ENCODE results near the gene VSIG10L. TPM values are rescaled to one million over a fixed set of nuclear protein-coding genes. Genes with fewer than 3 reads are reported as not detected.

The VSIG10L gene
- polyA plus RNA-seq, 2 of the 4 experiments (the other 2 are of a cell fraction) = 6.7 to 9.2 TPM

GRCh38 chr19:51301266-51301665, 40.7 kb downstream of the VSIG10L start:
- WGBS (ENCODE audit: missing lambda C conversion rate) = 2% methylated on average over 7 of the region's 7 CpGs
- DNase-seq (ENCODE audit: low read depth in 1 of 2, low spot score in 1 of 2) = no peak
- Histone ChIP-seq H3K4me3 (no peak overlapping the region), H3K27ac (no peak overlapping the region), H3K9me3 (peaks cover 10% of the 10 kb centered on the region; the same call in 2 of the 3 replicates), H3K4me2 (no peak overlapping the region), H3K4me1 (no peaks in the 10 kb centered on the region)
- CTCF ChIA-PET = interaction anchor here (1.3 kb wide), 1 partner anchor 9 kb away, joined by 3 read pairs; no protein-coding TSS in a partner anchor
- POLR2A ChIA-PET = no interaction called here
- FAIRE-seq = no peak
- no peak for TF ChIP-seq EP300 (IDR thresholded peaks at IDR 0.05)
- TF ChIP-seq PHF8 (IDR thresholded peaks at IDR 0.05; ENCODE audit: borderline replicate concordance, low read depth) = no peak
- TF ChIP-seq HEYL (CRISPR knock-in tag; IDR thresholded peaks at IDR 0.05) = no peak
- no peak for TF ChIP-seq NPAS2 (CRISPR knock-in tag; IDR thresholded peaks at IDR 0.05; ENCODE audit: borderline replicate concordance)
- TF ChIP-seq MAZ (IDR thresholded peaks at IDR 0.05; ENCODE audit: borderline replicate concordance, low read depth, low read length) = no peak
- no peak for TF ChIP-seq CEBPB (IDR thresholded peaks at IDR 0.05)
- TF ChIP-seq EHMT2 (IDR thresholded peaks at IDR 0.05; ENCODE audit: low read depth) = no peak
- no peak for TF ChIP-seq TFCP2L1 (CRISPR knock-in tag; IDR thresholded peaks at IDR 0.05)
- TF ChIP-seq BHLHE40 (IDR thresholded peaks at IDR 0.05; ENCODE audit: low read depth, low read length) = no peak
- TF ChIP-seq E2F6 (IDR thresholded peaks at IDR 0.05; ENCODE audit: borderline replicate concordance, low read depth) = no peak
- TF ChIP-seq RAD21 (conservative IDR thresholded peaks at IDR 0.05 in 1 of 2, IDR thresholded peaks at IDR 0.05 in 1 of 2) = no peak
- TF ChIP-seq HDAC2 (IDR thresholded peaks at IDR 0.05) = no peak
- ATAC-seq = no peak

GRCh38 chr19:51297406-51297805, 44.5 kb downstream of the VSIG10L start:
- FAIRE-seq = no peak
- Histone ChIP-seq H3K4me1 (no peaks in the 10 kb centered on the region), H3K4me3 (no peak overlapping the region), H3K4me2 (no peak overlapping the region), H3K9me3 (peaks cover 2% of the 10 kb centered on the region; the same call in 1 of the 3 replicates), H3K27ac (no peak overlapping the region)
- DNase-seq (ENCODE audit: low read depth in 1 of 2, low spot score in 1 of 2) = no peak
- WGBS (ENCODE audit: missing lambda C conversion rate) = 51% methylated on average over 5 of the region's 5 CpGs
- ChIA-PET POLR2A (no interaction called here), CTCF (interaction anchor here (1.1 to 2.4 kb wide), 2 partner anchors 12 to 124 kb away, joined by 3 to 8 read pairs; no protein-coding TSS in a partner anchor)
- ATAC-seq = no peak
- no peak for TF ChIP-seq USF2 (IDR thresholded peaks at IDR 0.05)
- no peak for TF ChIP-seq ELK1 (IDR thresholded peaks at IDR 0.05; ENCODE audit: low read depth, low read length)
- TF ChIP-seq ZNF302 (CRISPR knock-in tag; IDR thresholded peaks at IDR 0.05) = no peak
- TF ChIP-seq MAFK (IDR thresholded peaks at IDR 0.05; ENCODE audit: partially characterized antibody) = no peak
- TF ChIP-seq HEYL (CRISPR knock-in tag; IDR thresholded peaks at IDR 0.05) = no peak
- no peak for TF ChIP-seq HOXA7 (CRISPR knock-in tag; IDR thresholded peaks at IDR 0.05)
- no peak for TF ChIP-seq RFX5 (IDR thresholded peaks at IDR 0.05)
- no peak for TF ChIP-seq RNF2 (IDR thresholded peaks at IDR 0.05; ENCODE audit: borderline replicate concordance, low read depth)
- TF ChIP-seq FOSB (CRISPR knock-in tag; IDR thresholded peaks at IDR 0.05) = no peak
- TF ChIP-seq SREBF2 (IDR thresholded peaks at IDR 0.05) = no peak
- TF ChIP-seq KDM5A (IDR thresholded peaks at IDR 0.05) = no peak
- no peak for TF ChIP-seq ZFP36 (IDR thresholded peaks at IDR 0.05; ENCODE audit: borderline replicate concordance, partially characterized antibody)
- TF ChIP-seq CBX2 (IDR thresholded peaks at IDR 0.05; ENCODE audit: borderline replicate concordance, low read depth) = no peak
- TF ChIP-seq RAD21 (conservative IDR thresholded peaks at IDR 0.05 in 1 of 2, IDR thresholded peaks at IDR 0.05 in 1 of 2) = no peak
- TF ChIP-seq TP53 (CRISPR knock-in tag; IDR thresholded peaks at IDR 0.05) = no peak
